GM12878 (cell line): ENCODE data around the gene KHNYN.

Experiments used
- JUNB ChIP-seq: IDR thresholded peaks from 2 replicates; pipeline ENCODE4 v1.6.1; 2016; ENCODE audit warnings: antibody characterized with exemption, mild to moderate bottlenecking
- MEF2B ChIP-seq: fragments of 450-650 bp; IDR thresholded peaks from 2 replicates; pipeline ENCODE4 v1.6.1; 2018; ENCODE audit warnings: mild to moderate bottlenecking, moderate library complexity; ENCODE audit not compliant: partially characterized antibody, poor library complexity, severe bottlenecking
- TCF12 ChIP-seq: IDR thresholded peaks from 2 replicates; pipeline ENCODE4 v1.6.1; 2011; ENCODE audit warnings: low read depth, mild to moderate bottlenecking, low read length
- TF ChIP-seq, protein P1 (sequence below): IDR thresholded peaks from 2 replicates; pipeline ENCODE4 v1.6.1; 2012; ENCODE audit warnings: low read depth, low read length, improper control_type of control experiment
- TF ChIP-seq, protein P2 (sequence below), 3 experiments: IDR thresholded peaks in 2 of 3; conservative IDR thresholded peaks in 1 of 3; 2 replicates each; pipeline ENCODE4 v1.5.1; 2011; ENCODE audit warnings: low read depth in 3 of 3, low read length in 3 of 3, mild to moderate bottlenecking in 3 of 3, control low read depth in 2 of 3, moderate library complexity in 2 of 3, inconsistent platforms in 1 of 3, mixed read lengths in 1 of 3; ENCODE audit not compliant: control insufficient read depth in 2 of 3, insufficient read depth in 1 of 3; ENCODE audit errors: extremely low read depth in 1 of 3

DNA sequence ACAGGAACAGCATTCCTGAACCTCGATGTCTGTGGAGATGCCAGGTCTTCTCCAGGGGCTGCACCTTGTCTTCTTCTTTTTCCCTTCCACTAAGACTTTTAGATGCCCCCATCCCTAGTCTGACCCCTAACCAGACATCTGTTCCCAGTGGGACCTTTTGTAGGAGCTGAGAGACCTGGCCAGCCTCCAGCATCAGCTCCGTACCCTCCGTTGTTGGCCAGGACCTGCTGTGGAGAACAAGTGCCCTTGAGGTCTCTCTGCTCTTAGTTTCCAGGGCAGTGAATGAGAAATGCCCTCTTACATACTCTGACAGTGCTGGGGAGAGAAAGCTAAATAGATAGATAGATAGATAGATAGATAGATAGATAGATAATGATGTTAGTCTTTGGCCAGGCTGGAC lies 29.6 kb downstream of the KHNYN start:
- no peak for TF ChIP-seq TCF12
- TF ChIP-seq, protein P1, sequence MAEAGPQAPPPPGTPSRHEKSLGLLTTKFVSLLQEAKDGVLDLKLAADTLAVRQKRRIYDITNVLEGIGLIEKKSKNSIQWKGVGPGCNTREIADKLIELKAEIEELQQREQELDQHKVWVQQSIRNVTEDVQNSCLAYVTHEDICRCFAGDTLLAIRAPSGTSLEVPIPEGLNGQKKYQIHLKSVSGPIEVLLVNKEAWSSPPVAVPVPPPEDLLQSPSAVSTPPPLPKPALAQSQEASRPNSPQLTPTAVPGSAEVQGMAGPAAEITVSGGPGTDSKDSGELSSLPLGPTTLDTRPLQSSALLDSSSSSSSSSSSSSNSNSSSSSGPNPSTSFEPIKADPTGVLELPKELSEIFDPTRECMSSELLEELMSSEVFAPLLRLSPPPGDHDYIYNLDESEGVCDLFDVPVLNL, result no peak
- no peak for TF ChIP-seq JUNB
- TF ChIP-seq, protein P2, sequence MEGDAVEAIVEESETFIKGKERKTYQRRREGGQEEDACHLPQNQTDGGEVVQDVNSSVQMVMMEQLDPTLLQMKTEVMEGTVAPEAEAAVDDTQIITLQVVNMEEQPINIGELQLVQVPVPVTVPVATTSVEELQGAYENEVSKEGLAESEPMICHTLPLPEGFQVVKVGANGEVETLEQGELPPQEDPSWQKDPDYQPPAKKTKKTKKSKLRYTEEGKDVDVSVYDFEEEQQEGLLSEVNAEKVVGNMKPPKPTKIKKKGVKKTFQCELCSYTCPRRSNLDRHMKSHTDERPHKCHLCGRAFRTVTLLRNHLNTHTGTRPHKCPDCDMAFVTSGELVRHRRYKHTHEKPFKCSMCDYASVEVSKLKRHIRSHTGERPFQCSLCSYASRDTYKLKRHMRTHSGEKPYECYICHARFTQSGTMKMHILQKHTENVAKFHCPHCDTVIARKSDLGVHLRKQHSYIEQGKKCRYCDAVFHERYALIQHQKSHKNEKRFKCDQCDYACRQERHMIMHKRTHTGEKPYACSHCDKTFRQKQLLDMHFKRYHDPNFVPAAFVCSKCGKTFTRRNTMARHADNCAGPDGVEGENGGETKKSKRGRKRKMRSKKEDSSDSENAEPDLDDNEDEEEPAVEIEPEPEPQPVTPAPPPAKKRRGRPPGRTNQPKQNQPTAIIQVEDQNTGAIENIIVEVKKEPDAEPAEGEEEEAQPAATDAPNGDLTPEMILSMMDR (IDR thresholded peaks at IDR 0.05 in 2 of 3, conservative IDR thresholded peaks at IDR 0.05 in 1 of 3; ENCODE audit: control insufficient read depth in 2 of 3, extremely low read depth in 1 of 3, insufficient read depth in 1 of 3, low read depth in 3 of 3, low read length in 3 of 3), result no peak
- no peak for TF ChIP-seq MEF2B
